HG03575 (cell line): ENCODE data around the gene GPATCH1.
"Not testable (repeated sequence)": the region's sequence is repeated elsewhere in the genome, so short reads cannot be mapped to it uniquely, and the experiment has no call there.

Experiments
- ATAC-seq: cut with Tn5 transposase; IDR thresholded peaks from one replicate; pipeline ENCODE4 v1.9.1; 2021; ENCODE audit not compliant: unreplicated experiment, insufficient number of reproducible peaks, low FRiP score; ENCODE audit errors: extremely low read depth

Gene GPATCH1

GRCh38 chr19:33150852-33151518, 70.0 kb downstream of the GPATCH1 start:
- ATAC-seq, result no peak

- no peak for ATAC-seq
These were observed 71.2 kb downstream of the GPATCH1 start for GRCh38 chr19:33152176-33152575.

DNA sequence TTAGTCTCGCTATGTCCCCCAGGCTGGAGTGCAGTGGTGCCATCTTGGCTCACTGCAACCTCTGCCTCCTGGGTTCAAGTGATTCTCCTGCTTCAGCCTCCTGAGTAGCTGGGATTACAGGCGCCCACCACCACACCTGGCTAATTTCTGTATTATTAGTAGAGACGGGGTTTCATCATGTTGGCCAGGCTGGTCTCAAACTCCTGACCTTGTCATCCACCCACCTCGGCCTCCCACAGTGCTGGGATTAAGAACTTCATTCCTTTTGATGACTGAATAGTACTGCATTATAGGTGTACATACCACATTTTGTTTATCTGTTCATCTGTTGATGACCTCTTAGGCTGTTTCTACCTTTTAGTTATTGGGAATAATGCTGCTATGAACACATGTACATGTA, 71.6 kb downstream of the GPATCH1 start:
- ATAC-seq, result not testable (repeated sequence)

- ATAC-seq, result not testable (repeated sequence)
These were observed 73.3 kb downstream of the GPATCH1 start for GRCh38 chr19:33154313-33154712.

- ATAC-seq, result no peak
These were observed 75.4 kb downstream of the GPATCH1 start for GRCh38 chr19:33156334-33156733.

DNA sequence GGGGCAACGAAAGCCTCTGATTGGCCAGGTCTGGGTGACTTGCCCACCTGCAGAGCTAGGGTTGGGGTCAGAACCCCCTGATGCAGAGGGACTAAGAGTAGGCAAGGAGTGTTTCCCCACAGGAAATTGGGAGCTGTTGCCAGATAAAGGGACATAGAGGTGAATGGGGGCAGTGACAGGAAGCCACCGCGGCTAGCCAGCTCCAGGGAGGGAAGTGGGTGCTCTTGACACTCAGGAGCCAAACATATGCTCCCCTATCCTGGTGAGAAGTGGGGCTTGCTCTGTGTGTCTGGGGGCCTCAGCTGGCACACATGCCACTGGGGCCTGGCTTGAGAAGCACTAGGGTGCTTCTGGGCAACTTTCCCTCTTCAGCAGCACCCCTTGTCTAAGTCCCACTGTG, 76.9 kb downstream of the GPATCH1 start:
- ATAC-seq, result no peak

DNA sequence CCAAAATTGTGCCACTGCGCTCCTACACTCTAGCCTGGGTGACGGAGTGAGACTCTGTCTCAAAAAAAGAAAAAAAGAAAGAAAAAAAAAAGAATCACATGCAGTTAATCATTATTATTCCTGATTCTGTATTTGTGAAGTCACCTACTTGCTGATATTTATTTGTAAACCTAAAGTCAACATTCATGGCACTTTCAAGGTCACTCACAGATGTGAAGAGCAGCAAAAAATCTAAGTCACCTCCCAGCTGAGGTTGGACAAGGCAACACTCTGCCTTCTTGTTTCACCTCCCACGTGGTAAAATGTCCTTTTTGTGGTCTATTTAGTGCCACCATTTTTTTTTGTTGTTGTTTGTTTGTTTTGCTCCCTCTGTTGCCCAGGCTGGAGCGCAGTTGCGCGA, 77.4 kb downstream of the GPATCH1 start:
- no peak for ATAC-seq

DNA sequence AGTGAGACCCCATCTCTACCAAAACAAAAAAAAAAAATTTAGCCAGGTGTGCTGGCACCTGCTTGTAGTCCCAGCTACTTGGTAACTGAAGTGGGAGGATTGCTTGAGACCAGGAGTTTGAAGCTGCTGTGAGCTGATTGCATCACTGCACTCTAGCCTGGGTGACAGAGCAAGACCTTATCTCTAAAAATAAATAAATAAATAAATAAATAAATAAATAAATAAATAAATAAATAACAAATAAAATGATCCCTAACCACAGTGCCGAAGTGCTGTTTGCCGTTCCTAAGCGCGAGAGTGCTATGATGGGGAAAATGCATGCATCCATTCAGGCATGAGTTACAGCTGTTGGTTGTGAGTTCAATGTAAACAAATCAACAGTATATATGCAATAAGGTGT, 78.2 kb downstream of the GPATCH1 start:
- no peak for ATAC-seq

DNA sequence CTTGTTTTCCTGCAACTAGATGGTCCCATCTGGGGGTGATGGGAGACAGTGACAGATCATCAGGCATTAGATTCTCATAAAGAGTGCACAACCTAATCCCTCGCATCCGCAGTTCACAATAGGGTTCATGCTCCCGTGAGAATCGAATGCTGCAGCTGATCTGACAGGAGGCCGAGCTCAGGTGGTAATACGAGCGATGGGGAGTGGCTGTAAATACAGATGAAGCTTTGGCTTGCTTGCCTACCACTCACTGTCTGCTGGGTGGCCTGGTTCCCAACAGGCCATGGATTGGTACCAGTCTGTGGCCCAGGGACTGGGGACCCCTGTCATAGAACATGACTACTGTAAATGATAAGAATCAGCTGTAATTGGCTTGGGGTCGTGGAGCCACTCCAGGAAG, 78.9 kb downstream of the GPATCH1 start:
- ATAC-seq, result no peak

DNA sequence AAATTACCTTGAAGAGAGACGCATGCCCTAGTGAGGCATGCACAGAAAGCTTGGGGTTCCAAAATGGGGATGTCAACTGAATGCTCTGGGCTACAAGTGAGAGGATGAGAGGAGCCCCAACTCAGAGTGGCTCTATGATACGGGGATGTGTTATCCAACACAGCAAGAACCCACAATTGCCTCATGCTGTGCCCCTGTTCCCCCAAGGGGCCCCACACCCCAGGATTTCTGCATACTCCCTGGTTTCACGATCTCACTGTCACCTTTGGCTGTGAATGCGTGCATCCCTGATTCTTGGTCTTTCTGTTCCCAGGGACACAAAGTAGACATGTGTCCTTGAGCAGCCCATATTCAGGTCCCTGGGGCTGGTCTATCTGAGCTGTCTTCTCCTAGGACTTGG, 80.2 kb downstream of the GPATCH1 start:
- ATAC-seq, result no peak

DNA sequence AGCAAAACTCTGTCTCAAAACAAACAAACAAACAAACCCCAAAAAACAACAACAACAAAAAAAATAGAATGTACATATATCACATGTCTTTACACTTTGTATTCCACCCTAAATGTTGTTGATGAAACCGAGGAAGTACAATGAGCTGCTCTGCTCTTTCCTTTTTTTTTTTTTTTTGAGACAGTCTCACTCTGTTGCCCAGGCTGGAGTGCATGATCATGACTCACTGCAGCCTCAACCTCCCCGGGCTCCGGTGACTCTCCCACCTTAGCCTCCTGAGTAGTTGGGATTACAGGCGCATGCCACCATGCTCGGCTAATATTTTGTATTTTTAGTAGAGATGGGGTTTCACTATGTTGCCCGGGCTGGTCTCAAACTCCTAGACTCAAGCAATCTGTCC, 82.5 kb downstream of the GPATCH1 start:
- no peak for ATAC-seq

DNA sequence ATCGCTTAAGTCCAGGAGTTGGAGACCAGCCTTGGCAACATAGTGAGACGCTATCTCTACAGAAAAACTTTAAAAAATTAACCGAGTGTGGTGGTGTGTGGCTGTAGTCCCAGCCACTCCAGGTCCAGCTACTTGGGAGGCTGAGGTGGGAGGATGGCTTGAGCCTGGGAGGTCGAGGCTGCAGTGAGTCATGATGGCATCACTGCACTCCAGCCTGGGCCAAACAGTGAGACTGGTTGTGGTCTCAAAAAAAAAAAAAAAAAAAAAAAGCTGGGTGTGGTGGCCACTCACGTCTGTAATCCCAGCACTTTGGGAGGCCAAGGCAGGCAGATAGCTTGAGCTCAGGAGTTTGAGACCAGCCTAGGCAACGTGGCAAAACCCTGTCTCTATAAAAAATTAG, 85.1 kb downstream of the GPATCH1 start:
- ATAC-seq, result not testable (repeated sequence)

- no peak for ATAC-seq
These were observed 86.5 kb downstream of the GPATCH1 start for GRCh38 chr19:33167438-33167837.

DNA sequence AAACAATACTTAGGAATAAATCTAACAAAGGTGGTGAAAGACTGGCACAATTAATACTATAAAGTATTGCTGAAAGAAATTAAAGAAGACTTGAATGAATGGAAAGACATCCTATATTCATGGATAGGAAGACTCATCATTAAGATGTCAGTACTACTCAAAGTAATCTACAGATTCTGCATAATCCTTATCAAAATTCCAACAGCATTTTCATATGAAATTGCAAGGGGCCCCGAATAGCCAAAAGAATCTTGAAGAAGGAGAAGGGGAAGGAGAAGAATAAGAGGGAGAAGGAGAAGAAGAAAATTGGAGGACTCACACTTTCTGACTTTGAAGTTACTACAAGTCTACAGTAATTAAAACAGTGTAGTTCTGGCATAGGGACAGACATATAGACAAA, 87.5 kb downstream of the GPATCH1 start:
- no peak for ATAC-seq

- ATAC-seq, result no peak
These were observed 90.3 kb downstream of the GPATCH1 start for GRCh38 chr19:33171222-33171795.

DNA sequence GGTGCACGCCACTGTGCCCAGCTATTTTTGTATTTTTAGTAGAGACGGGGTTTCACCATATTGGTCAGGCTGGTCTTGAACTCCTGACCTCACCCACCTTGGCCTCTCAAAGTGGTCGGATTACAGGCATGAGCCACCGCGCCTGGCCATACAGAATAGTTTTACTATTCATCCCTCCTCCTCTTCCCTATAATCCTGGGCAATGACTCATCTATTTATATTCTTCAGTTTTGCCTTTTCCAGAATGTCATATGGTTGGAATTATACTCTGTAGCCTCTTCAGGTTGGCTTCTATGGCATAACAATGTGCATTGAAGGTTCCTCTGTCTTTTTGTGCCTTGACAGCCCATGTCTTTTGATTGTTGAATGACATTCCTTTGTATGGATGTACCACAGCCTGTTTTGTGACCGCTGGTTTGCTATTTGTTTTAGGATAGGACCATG, 91.0 kb downstream of the GPATCH1 start:
- ATAC-seq, result no peak

- no peak for ATAC-seq
These were observed 93.2 kb downstream of the GPATCH1 start for GRCh38 chr19:33174186-33174585.

- ATAC-seq, result no peak
These were observed 94.3 kb downstream of the GPATCH1 start for GRCh38 chr19:33175156-33175782.

GRCh38 chr19:33175886-33176669, 95.1 kb downstream of the GPATCH1 start:
- ATAC-seq, result no peak
